K562 (cell line): ENCODE results near the gene FREM1. TPM values are rescaled to one million over a fixed set of nuclear protein-coding genes. Genes with fewer than 3 reads are reported as not detected.

Experiments
- ATAC-seq: fragments of 200-7000 bp; cut with Tn5 transposase; 3 replicates; pipeline ENCODE4 v1.9.1; 2020; ENCODE audit warnings: moderate library complexity
- BruUV-seq: library from RNA; stranded (reverse); fragments of 400-500 nt; replicated peaks from 2 replicates; lab custom pipeline; 2021; lab: Mats Ljungman, UMichigan
- CTCF ChIA-PET: fragments of 300-600 bp; formaldehyde crosslinking; extraction: SDS; loops from one replicate; lab custom pipeline; 2021; ENCODE audit warnings: low intra/inter-chr PET ratio; lab: Yijun Ruan, JAX
- POLR2A ChIA-PET: fragments of 300-600, 350-650 bp; sonication (Branson Sonifier 250); formaldehyde crosslinking; extraction: SDS; loops from one replicate; lab custom pipeline; 2021; ENCODE audit warnings: antibody characterized with exemption, inconsistent platforms; lab: Yijun Ruan, JAX
- DNase-seq, 4 experiments: peaks; one replicate each; pipeline versions ENCODE4 v3.0.0 to v3.0.0-alpha.2; 2011 to 2018; ENCODE audit warnings: low spot score in 3 of 4, mixed read lengths in 3 of 4; ENCODE audit errors: extremely low read depth in 1 of 4
- FAIRE-seq: peaks from 2 replicates; lab custom pipeline; 2011; peaks lifted over from hg19 to GRCh38; lab: Jason Lieb, UNC
- H2AFZ ChIP-seq: 2 replicates; pipeline ENCODE4 v1.6.0; 2011; ENCODE audit warnings: low read depth, low read length, control low read depth, inconsistent platforms
- H3K27ac ChIP-seq: fragments of 200-600 bp; 3 replicates; pipeline ENCODE4 v1.8.0; 2011; ENCODE audit warnings: low read depth, mild to moderate bottlenecking, control low read depth, inconsistent platforms, low read length, moderate library complexity, mixed read lengths; ENCODE audit errors: extremely low read depth
- H3K27me3 ChIP-seq, 2 experiments: fragments of 300-600 bp in 1 of 2; 2 replicates in 1 of 2; 3 replicates in 1 of 2; pipeline versions ENCODE4 v1.6.0 to v1.8.0; 2011; ENCODE audit warnings: inconsistent platforms in 2 of 2, low read length in 2 of 2, mild to moderate bottlenecking in 1 of 2, mixed read lengths in 1 of 2, moderate library complexity in 1 of 2; ENCODE audit not compliant: control insufficient read depth in 2 of 2, insufficient read depth in 2 of 2
- H3K36me3 ChIP-seq: fragments of 300-600 bp; 3 replicates; pipeline ENCODE4 v1.8.0; 2011; ENCODE audit warnings: mild to moderate bottlenecking, low read length, inconsistent platforms; ENCODE audit not compliant: control insufficient read depth, insufficient read depth
- H3K4me1 ChIP-seq, 2 experiments: fragments of 200-600 bp in 1 of 2; replicated peaks in 1 of 2; 2 replicates in 1 of 2; 3 replicates in 1 of 2; pipeline versions ENCODE4 v1.5.1 to v1.8.0; 2011; ENCODE audit warnings: inconsistent platforms in 2 of 2, low read length in 2 of 2, mild to moderate bottlenecking in 1 of 2, mixed read lengths in 1 of 2, moderate library complexity in 1 of 2; ENCODE audit not compliant: control insufficient read depth in 2 of 2, insufficient read depth in 2 of 2
- H3K4me2 ChIP-seq: 2 replicates; pipeline ENCODE4 v1.6.1; 2011; ENCODE audit warnings: low read length, control low read depth, inconsistent platforms, mixed read lengths; ENCODE audit not compliant: insufficient read depth
- H3K4me3 ChIP-seq: fragments of 200-600 bp; sonication (generic), shearing (Covaris generic); 2 replicates; pipeline ENCODE4 v1.5.1; 2016; ENCODE audit warnings: control low read depth, inconsistent platforms
- H3K79me2 ChIP-seq: fragments of 200-600 bp; 3 replicates; pipeline ENCODE4 v1.8.0; 2011; ENCODE audit warnings: low read length, inconsistent platforms; ENCODE audit not compliant: control insufficient read depth, insufficient read depth
- H3K9ac ChIP-seq, 2 experiments: 2 replicates each; pipeline versions ENCODE4 v1.6.0 to v1.6.1; 2011; ENCODE audit warnings: low read depth in 2 of 2, low read length in 2 of 2, control low read depth in 1 of 2, inconsistent platforms in 1 of 2, mild to moderate bottlenecking in 1 of 2, mixed read lengths in 1 of 2; ENCODE audit not compliant: insufficient read depth in 1 of 2
- H3K9me1 ChIP-seq: one replicate; pipeline ENCODE4 v1.6.0; 2011; ENCODE audit warnings: inconsistent platforms, mild to moderate bottlenecking, low read length, moderate library complexity; ENCODE audit not compliant: control insufficient read depth, insufficient read depth
- H3K9me3 ChIP-seq: replicated peaks from 2 replicates; pipeline ENCODE4 v1.5.1; 2011; ENCODE audit warnings: low read depth, low read length, inconsistent platforms; ENCODE audit not compliant: control insufficient read depth, insufficient read depth
- H4K20me1 ChIP-seq: replicated peaks from 2 replicates; pipeline ENCODE4 v1.6.1; 2011; ENCODE audit warnings: low read length, inconsistent platforms, mixed read lengths; ENCODE audit not compliant: control insufficient read depth, insufficient read depth
- BRCA1 ChIP-seq, 2 experiments: fragments of 450-650 bp in 1 of 2; sonication (generic) in 1 of 2; formaldehyde crosslinking in 1 of 2; IDR thresholded peaks; 2 replicates each; pipeline versions ENCODE4 v1.5.0 to v1.6.1; 2017 to 2020; ENCODE audit warnings: mild to moderate bottlenecking in 1 of 2, missing genetic modification reagents in 1 of 2
- CCNT2 ChIP-seq: IDR thresholded peaks from 2 replicates; pipeline ENCODE4 v1.6.1; 2011; ENCODE audit warnings: borderline replicate concordance, low read depth, mild to moderate bottlenecking, moderate library complexity, mixed read lengths, low read length; ENCODE audit not compliant: insufficient read length; ENCODE audit errors: extremely low read depth
- E2F8 ChIP-seq: fragments of 450-650 bp; IDR thresholded peaks from 2 replicates; pipeline ENCODE4 v1.7.1; 2018; ENCODE audit warnings: mild to moderate bottlenecking, low read depth; ENCODE audit not compliant: partially characterized antibody
- FOXM1 ChIP-seq, 2 experiments: fragments of 450-650 bp in 1 of 2; sonication (generic) in 1 of 2; formaldehyde crosslinking in 1 of 2; IDR thresholded peaks; 2 replicates each; pipeline versions ENCODE4 v1.6.1 to v1.9.0; 2017 to 2022; ENCODE audit warnings: low read depth in 2 of 2, mild to moderate bottlenecking in 2 of 2, missing genetic modification reagents in 1 of 2, moderate library complexity in 1 of 2
- MED1 ChIP-seq: sonication (generic); formaldehyde crosslinking; IDR thresholded peaks from 2 replicates; pipeline ENCODE4 v1.8.1; 2023; ENCODE audit warnings: missing genetic modification reagents, borderline replicate concordance
- ZMIZ1 ChIP-seq, 2 experiments: fragments of 150-350 bp in 1 of 2; IDR thresholded peaks; 2 replicates each; pipeline ENCODE4 v1.6.1; 2012 to 2016; ENCODE audit warnings: low read depth in 2 of 2, low read length in 2 of 2, mild to moderate bottlenecking in 1 of 2, moderate library complexity in 1 of 2
- ZNF778 ChIP-seq: fragments of 450-650 bp; formaldehyde crosslinking; IDR thresholded peaks from 2 replicates; pipeline ENCODE4 v1.4.0; 2020; ENCODE audit warnings: mild to moderate bottlenecking, moderate library complexity
- WGBS: fragments of 100-300 bp; shearing (Covaris generic); methylation state at CpG from one replicate; pipeline ENCODE4 v1.1.6; 2016; ENCODE audit warnings: low coverage, mixed read lengths; ENCODE audit not compliant: insufficient coverage; ENCODE audit errors: missing lambda C conversion rate; 5-methylcytosine and 5-hydroxymethylcytosine counted together
- in situ Hi-C: fragments of 300-500 bp; cut with MboI; formaldehyde crosslinking; loops from 4 replicates; pipeline ENCODE4 v1.15.0; 2018; ENCODE audit warnings: inconsistent platforms, mixed read lengths
- intact Hi-C: fragments of 100-400 bp; cut with micrococcal nuclease; formaldehyde crosslinking; loops from 2 replicates; pipeline ENCODE4 v1.14.2; 2022
- polyA plus RNA-seq, 8 experiments: library from polyadenylated mRNA; depleted of rRNA in 4 of 8; stranded (reverse) in 5 of 8; unstranded in 3 of 8; fragments of >200 nt; fragmentation: Nextera tagmentation in 2 of 8; fragmentation: Illumina TruSeq in 1 of 8; extraction: Ambion mirVana in 2 of 8; extraction: Trizol in 1 of 8; gene quantifications; 2 replicates each; pipeline versions ENCODE4 v1.2.1 to v1.2.3, GENCODE V29; 2011 to 2014; ENCODE audit warnings: inconsistent platforms in 1 of 8, missing spikeins in 1 of 8
- total RNA-seq, 7 experiments: library from RNA; depleted of rRNA in 6 of 7; stranded (reverse); fragments of >200 nt in 6 of 7; fragmentation: Illumina TruSeq in 2 of 7; extraction: Trizol in 2 of 7; gene quantifications; 2 replicates each; pipeline versions ENCODE4 v1.2.1 to v1.2.3, GENCODE V29; 2011 to 2021; ENCODE audit warnings: low replicate concordance in 1 of 7
- TF ChIP-seq, protein P1 (sequence below): sonication (generic); formaldehyde crosslinking; IDR thresholded peaks from 2 replicates; pipeline ENCODE4 v1.4.0; 2020; ENCODE audit warnings: mild to moderate bottlenecking, missing genetic modification reagents

The FREM1 gene
- total and polyA plus RNA-seq, 9 of the 15 experiments (the other 6 are each of a cell fraction or from before 2014, with no cell fraction given) = 0.03 to 0.24 (median 0.13) TPM; not detected in 2

DNA sequence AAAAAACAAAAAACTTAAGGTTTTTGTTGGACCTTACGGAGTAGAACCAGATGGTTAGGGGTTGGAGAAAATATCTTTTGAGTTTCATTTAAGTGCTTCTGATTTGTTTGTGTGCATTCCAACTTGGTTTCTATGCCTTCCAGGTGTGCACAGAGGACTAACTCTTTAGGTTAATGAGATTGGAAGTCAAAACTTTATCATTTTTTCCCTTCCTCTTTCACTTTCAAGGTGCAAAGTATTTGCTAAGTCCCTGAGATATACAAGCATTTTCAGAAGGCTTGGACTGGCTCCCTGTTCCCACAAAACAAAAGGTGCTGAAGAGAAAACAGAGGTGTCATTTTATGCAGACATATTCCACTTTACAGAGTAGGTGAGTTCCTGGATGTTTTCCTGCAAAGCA lies 157.4 kb downstream of the FREM1 start (continued):
- TF ChIP-seq ZMIZ1 (IDR thresholded peaks at IDR 0.05; ENCODE audit: low read depth in 2 of 2, low read length in 2 of 2) (no peak), ZNF778 (CRISPR knock-in tag) (no peak)

- in situ Hi-C loops (no loop called here), intact Hi-C loops (no loop called here)
- Histone ChIP-seq H4K20me1 (no peaks in the 10 kb centered on the region), H3K27ac (no peak overlapping the region), H3K4me1 (no peaks in the 10 kb centered on the region), H3K4me2 (no peak overlapping the region), H3K36me3 (no peaks in the 10 kb centered on the region), H3K4me3 (no peak overlapping the region), H3K9me3 (no peaks in the 10 kb centered on the region), H2AFZ (no peak overlapping the region), H3K9ac (no peak overlapping the region), H3K27me3 (no peaks in the 10 kb centered on the region), H3K79me2 (no peaks in the 10 kb centered on the region), H3K9me1 (no peaks in the 10 kb centered on the region)
- no peak for FAIRE-seq
- POLR2A ChIA-PET = no interaction called here
- no peak for DNase-seq
- TF ChIP-seq FOXM1 (IDR thresholded peaks at IDR 0.05; ENCODE audit: low read depth) = no peak
- no peak for TF ChIP-seq FOXM1 (CRISPR knock-in tag; IDR thresholded peaks at IDR 0.05; ENCODE audit: low read depth)
- TF ChIP-seq BRCA1 (IDR thresholded peaks at IDR 0.05) = no peak
- TF ChIP-seq BRCA1 (CRISPR knock-in tag; IDR thresholded peaks at IDR 0.05) = no peak
- TF ChIP-seq E2F8 = no peak
- TF ChIP-seq, protein P1, sequence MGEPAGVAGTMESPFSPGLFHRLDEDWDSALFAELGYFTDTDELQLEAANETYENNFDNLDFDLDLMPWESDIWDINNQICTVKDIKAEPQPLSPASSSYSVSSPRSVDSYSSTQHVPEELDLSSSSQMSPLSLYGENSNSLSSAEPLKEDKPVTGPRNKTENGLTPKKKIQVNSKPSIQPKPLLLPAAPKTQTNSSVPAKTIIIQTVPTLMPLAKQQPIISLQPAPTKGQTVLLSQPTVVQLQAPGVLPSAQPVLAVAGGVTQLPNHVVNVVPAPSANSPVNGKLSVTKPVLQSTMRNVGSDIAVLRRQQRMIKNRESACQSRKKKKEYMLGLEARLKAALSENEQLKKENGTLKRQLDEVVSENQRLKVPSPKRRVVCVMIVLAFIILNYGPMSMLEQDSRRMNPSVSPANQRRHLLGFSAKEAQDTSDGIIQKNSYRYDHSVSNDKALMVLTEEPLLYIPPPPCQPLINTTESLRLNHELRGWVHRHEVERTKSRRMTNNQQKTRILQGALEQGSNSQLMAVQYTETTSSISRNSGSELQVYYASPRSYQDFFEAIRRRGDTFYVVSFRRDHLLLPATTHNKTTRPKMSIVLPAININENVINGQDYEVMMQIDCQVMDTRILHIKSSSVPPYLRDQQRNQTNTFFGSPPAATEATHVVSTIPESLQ (CRISPR knock-in tag) = no peak
- no peak for TF ChIP-seq CCNT2
- TF ChIP-seq MED1 (CRISPR knock-in tag) = no peak
- CTCF ChIA-PET = no interaction called here
- ATAC-seq = no peak
- WGBS = 0% methylated on average over 1 of the region's 1 CpG
- no TSS peak for BruUV-seq
These were observed 158.0 kb downstream of the FREM1 start for GRCh38 chr9:14752271-14752670.
